Fibroblast of pulmonary artery (primary cell): ENCODE results near the gene EPHA3.

ENCODE experiments used
- DNase-seq: peaks from one replicate; pipeline ENCODE4 v3.0.0-alpha.2; 2010; ENCODE audit warnings: low read depth
- H3K4me3 ChIP-seq: replicated peaks from 2 replicates; pipeline ENCODE4 v1.5.1; 2011; ENCODE audit warnings: low read depth, mild to moderate bottlenecking, control low read depth, low read length, moderate library complexity
- TF ChIP-seq, protein P1 (sequence below): IDR thresholded peaks from 2 replicates; pipeline ENCODE4 v1.5.1; 2011; ENCODE audit warnings: mild to moderate bottlenecking, control low read depth, low read length, inconsistent platforms; ENCODE audit errors: missing control alignments

EPHA3 gene

GRCh38 chr3:89395996-89396395, 288.6 kb downstream of the EPHA3 start:
- DNase-seq = no peak
- TF ChIP-seq, protein P1, sequence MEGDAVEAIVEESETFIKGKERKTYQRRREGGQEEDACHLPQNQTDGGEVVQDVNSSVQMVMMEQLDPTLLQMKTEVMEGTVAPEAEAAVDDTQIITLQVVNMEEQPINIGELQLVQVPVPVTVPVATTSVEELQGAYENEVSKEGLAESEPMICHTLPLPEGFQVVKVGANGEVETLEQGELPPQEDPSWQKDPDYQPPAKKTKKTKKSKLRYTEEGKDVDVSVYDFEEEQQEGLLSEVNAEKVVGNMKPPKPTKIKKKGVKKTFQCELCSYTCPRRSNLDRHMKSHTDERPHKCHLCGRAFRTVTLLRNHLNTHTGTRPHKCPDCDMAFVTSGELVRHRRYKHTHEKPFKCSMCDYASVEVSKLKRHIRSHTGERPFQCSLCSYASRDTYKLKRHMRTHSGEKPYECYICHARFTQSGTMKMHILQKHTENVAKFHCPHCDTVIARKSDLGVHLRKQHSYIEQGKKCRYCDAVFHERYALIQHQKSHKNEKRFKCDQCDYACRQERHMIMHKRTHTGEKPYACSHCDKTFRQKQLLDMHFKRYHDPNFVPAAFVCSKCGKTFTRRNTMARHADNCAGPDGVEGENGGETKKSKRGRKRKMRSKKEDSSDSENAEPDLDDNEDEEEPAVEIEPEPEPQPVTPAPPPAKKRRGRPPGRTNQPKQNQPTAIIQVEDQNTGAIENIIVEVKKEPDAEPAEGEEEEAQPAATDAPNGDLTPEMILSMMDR = no peak

DNA sequence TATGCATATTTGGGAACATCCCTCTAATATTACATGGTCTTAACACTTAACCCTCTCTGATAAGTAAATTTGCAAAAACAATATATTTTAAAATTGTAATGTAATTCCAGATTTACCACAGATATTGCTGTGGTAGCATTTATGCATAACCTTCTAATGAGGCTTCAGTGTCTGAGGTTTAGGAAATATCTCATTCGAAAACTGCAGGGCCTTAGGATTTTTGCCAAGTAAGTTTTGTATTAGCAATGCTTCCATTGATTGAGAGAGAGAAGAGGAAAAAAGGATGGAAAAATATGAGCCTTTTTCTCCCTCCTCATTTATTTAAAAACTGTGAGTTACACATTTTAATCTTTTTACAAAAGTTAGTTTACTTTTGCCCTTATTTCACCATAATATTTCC, 294.6 kb downstream of the EPHA3 start:
- DNase-seq = no peak
- TF ChIP-seq, protein P1 = no peak
- no peak overlapping the region for H3K4me3 ChIP-seq

More at GRCh38 chr3:89395996-89396395, 288.6 kb downstream of the EPHA3 start:
- H3K4me3 ChIP-seq = no peak overlapping the region

- DNase-seq = no peak
- H3K4me3 ChIP-seq = no peak overlapping the region
- TF ChIP-seq, protein P1 = no peak
Measured at GRCh38 chr3:89405176-89405575, 297.8 kb downstream of the EPHA3 start.

- no peak overlapping the region for H3K4me3 ChIP-seq
- TF ChIP-seq, protein P1 = no peak
- DNase-seq = no peak
Measured at GRCh38 chr3:89405593-89405992, 298.2 kb downstream of the EPHA3 start.

DNA sequence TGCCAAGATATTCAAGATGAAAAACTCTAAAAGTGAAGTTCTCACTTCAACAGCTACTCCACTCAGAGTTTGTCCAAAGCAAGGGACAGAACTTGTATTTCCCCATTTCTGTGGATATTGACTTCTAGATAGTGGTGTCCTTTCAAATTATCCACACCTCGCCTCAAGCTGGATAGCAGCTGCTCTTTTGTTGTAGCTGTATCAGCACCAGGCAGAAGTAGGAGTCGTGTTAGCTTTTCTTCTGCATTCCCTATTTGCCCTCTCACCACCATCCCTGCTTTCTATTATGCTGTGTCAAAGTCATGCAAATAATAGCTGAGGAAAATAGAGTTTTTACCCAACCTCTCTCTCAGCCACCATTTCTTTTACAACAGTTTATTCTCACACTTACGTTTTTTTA, 303.8 kb downstream of the EPHA3 start:
- TF ChIP-seq, protein P1 = no peak

DNA sequence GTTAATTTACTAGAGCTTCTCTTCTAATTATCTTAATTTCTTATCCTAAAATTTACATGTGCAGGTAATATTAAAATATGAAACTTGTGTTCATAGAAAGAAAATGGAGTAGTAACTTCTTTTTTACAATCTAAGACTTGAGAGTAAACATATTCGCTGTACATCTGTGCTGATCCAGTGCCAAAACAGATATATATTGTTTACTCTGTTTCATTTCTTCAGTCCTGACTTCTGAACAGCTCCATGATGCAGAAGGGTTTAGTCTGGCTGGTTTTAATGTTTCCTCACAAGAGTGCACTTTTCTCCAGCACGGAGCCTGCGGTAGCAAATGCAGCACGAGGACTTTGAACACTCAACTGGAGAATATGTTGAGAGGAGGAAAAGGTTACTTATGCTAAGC, 306.8 kb downstream of the EPHA3 start:
- TF ChIP-seq, protein P1 = no peak
- no peak overlapping the region for H3K4me3 ChIP-seq
- DNase-seq = no peak

More for the DNA sequence above, 303.8 kb downstream of the EPHA3 start:
- no peak overlapping the region for H3K4me3 ChIP-seq
- DNase-seq = no peak

GRCh38 chr3:89419647-89420241, 312.3 kb downstream of the EPHA3 start:
- no peak overlapping the region for H3K4me3 ChIP-seq
- TF ChIP-seq, protein P1 = no peak
- peak; percentile 37 for DNase-seq
